Non-pigmented ciliary epithelial cell (primary cell): ENCODE data around the gene HIC2.
"Not testable (repeated sequence)": the region's sequence is repeated elsewhere in the genome, so short reads cannot be mapped to it uniquely, and the experiment has no call there.

Source experiments
- DNase-seq: peaks from one replicate; pipeline ENCODE4 v3.0.0-alpha.2; 2010; ENCODE audit warnings: low read depth

Gene HIC2

GRCh38 chr22:21490556-21490955, 73.4 kb downstream of the HIC2 start:
- not testable (repeated sequence) for DNase-seq

DNA sequence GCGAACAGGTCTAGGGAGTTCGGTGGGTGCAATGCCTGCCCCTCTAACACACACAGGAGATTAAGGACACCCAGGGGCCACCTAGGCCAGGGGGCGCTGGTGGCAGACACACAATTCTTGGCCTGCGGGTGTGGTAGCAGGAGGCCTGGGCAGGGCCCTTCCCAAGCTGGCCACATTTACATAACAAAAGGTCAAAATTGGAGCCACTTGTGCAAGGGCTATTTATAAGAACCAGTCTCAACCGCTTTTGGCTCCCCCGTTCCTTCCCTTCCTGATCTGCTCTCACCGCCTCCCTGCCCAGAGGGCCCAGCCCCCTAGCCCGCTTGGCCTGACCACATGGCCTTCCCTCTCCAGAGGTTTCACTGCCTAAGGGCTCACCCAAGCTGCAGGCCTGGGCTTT, 75.1 kb downstream of the HIC2 start:
- not testable (repeated sequence) for DNase-seq

DNA sequence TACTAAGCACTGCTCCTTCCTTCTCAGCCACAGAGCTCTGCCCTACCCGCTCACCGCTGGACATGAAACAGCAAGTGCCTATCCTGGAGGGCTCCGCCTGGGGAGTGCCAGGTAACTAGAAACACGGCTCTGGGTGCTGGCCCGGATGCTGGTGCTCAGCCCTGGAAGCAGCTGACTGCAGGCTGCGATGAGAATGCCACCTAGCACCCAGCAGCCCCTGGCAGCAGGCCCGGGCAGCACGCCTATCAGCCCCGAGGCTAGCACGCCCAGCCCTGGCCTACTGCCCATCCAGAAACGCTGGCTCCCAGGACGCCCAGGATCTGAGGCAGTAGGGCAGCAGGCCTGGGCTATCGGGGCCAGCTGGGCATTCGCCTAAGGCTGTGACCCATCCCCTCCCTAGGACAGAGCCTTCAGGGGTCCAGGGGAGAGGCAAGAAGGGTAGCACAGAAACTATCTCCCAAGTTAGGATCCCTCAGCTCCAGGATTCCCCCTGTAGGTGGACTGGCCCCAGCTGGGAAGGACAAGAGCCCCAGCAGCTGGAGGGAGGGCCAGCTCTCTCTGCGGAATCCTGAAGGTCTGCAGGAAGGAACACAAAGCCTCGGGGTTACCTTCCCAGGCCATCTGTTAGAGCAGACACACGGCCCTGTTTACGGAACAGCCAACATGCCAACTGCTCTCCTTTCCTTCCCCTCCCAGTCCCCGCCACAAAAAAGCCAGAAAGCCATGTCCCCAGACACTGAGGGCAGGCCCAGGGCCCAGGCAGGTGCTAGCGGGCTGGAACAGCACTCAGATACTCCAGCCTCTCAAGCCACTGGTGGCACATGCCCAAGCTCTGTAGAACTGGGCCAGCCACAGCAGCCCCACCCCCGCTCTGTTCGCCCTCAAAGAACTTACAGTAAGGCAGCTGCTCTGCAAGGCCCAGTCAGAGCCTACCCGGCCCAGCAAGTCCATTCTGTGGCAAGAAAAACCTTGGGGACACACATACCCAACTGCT, 76.9 kb downstream of the HIC2 start:
- DNase-seq, result not testable (repeated sequence)

DNA sequence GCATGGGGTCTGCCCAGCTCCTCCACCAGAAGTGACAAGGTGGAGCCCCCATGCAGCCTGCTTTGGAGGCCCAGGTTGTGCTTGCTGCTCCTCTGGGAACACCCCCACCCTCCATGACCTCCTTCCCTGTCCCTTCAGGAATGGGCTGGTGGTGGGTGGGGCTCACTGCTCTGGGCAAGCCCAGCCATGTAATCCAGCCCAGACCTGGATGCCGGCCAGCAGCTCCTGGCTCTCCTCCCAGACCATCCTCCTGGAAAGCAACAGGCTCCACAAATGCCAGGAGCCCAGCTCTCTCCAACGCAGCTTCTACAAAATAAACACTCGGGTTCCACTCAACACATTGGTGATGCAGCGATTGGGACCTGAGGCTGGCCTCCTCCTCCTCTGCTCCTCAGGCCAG, 80.8 kb downstream of the HIC2 start:
- DNase-seq, result not testable (repeated sequence)

GRCh38 chr22:21498489-21498888, 81.3 kb downstream of the HIC2 start:
- DNase-seq, result not testable (repeated sequence)

GRCh38 chr22:21499623-21500506, 82.7 kb downstream of the HIC2 start:
- DNase-seq, result not testable (repeated sequence)
